ENCODE data around the gene GATA5. TPM values are rescaled to one million over a fixed set of nuclear protein-coding genes. Genes with fewer than 3 reads are reported as not detected.

Gene GATA5
- 0.18 TPM in 1 of 2 replicates, not detected in the other for total RNA-seq (2014; rRNA removed; shearing (Covaris generic))
- polyA plus RNA-seq (2015; cell fraction: cytosol; rRNA removed): 0.35 and 0.94 TPM in 2 replicates
- 0.58 TPM in 1 of 2 replicates, not detected in the other for polyA plus RNA-seq (2015; cell fraction: nucleus; rRNA removed)

DNA sequence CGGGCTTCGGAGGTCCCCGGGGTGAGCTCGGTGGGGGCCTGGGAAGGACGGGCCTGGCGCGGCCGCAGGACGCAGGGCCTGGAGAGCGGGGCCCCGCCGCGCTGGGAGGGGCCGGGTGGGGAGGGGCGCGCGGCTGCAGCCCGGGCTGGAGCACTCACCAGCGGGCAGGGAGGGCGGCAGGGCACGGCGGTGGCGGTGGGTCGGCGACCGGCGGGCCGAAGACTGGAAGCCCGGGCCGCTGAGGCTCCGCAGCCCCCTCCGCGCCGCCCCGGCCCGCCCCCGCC is at the start of gene GATA5:
TSS of gene GATA5 (minus strand) at position 224 of the 284 bp plus-strand sequence. CDS start 474 bp downstream, outside the sequence.
- no peak for DNase-seq (ENCODE audit: low read depth, low spot score)
- in situ Hi-C loops (cut with HindIII; ENCODE audit: low pct_unique_long_range_greater_than_20kb, low sequenced_read_pairs): no loop called here

GRCh38 chr20:62525014-62525413 is 49.2 kb upstream of the GATA5 start:
- in situ Hi-C loops (cut with HindIII; ENCODE audit: low pct_unique_long_range_greater_than_20kb, low sequenced_read_pairs): no loop called here
- DNase-seq (ENCODE audit: low read depth, low spot score): no peak

GRCh38 chr20:62524505-62524911 is 48.7 kb upstream of the GATA5 start:
- DNase-seq (ENCODE audit: low read depth, low spot score): no peak
- in situ Hi-C loops (cut with HindIII; ENCODE audit: low pct_unique_long_range_greater_than_20kb, low sequenced_read_pairs): no loop called here

DNA sequence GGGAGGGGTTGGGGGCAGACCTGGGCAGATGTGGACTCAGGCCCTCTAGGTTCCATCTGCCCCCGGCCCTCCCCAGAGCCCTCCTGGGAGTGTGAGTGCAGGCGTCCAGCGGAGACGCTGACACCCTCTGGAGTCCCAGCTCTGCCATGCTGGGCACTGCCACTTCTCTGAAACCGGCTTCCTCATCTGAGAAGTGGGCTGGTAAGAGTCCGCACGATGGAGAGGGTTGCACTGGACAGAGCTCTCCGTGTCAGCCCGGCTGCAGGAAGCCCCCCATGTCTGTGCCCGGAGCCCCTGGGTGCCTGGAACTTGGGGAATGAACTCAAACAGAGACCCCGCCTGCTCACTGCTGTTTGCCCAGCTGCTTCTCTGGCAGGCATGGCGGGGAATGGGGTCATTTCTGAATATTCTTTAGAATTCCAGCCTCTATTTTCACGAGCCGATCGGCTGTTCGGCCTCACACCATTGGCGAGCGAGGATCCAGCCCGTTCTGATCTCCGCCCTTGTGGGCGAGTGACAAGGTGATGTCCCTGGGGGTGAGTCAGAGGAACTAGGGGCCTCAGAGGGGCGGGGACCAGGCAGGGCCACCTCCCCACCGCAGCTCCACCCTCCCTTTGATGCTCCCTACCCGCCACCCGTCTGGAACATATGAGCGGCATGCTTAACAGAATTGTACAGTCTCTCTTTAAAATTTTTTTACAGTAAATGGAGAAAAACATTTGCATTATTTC is 47.8 kb upstream of the GATA5 start:
- no peak for DNase-seq (ENCODE audit: low read depth, low spot score)
- in situ Hi-C loops (cut with HindIII; ENCODE audit: low pct_unique_long_range_greater_than_20kb, low sequenced_read_pairs): no loop called here

- peak; percentile 21 for DNase-seq (ENCODE audit: low read depth, low spot score)
- in situ Hi-C loops (cut with HindIII; ENCODE audit: low pct_unique_long_range_greater_than_20kb, low sequenced_read_pairs): no loop called here
Observed at GRCh38 chr20:62522748-62523396, 47.1 kb upstream of the GATA5 start.

DNA sequence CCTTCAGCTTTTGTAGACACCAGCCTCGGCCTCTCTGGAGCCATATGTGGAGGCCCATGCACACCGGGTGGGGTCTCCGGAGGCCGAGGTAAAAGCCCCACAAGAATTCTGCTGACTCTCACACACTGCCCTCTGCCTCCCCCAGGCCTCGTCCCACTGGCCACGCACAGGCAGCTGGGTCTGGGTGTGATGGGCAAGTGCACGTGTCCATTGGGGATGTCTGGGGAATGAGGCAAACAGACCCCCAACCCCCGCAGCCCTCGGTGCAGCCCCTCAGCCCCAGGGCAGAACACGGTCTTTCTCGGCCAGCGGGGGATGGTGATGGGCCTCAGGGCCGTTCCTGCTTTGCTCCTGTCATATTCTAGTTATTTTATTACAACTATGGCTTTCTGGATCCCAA is 44.0 kb upstream of the GATA5 start:
- in situ Hi-C loops (cut with HindIII; ENCODE audit: low pct_unique_long_range_greater_than_20kb, low sequenced_read_pairs): no loop called here
- no peak for DNase-seq (ENCODE audit: low read depth, low spot score)

DNA sequence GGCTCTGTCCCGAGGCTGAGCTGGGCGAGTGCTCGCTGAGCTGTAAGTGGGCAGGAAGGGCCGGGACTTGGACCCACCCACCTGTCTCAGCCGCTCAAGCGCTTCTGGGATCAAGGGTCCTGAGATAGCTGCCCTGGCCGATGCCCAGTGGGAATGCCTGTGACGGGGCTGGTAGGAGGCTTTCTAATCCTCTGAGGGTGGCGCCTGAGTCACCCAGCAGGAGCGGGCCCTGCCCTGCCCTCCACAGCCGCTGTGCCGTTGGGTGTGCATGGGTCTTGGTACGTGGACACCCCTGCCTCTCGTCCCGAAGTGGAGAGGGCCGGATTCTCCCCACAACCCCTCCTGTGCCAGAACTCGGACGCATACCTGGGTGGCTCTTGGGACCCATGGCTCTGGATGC is 43.1 kb upstream of the GATA5 start:
- in situ Hi-C loops (cut with HindIII; ENCODE audit: low pct_unique_long_range_greater_than_20kb, low sequenced_read_pairs): no loop called here
- no peak for DNase-seq (ENCODE audit: low read depth, low spot score)

- in situ Hi-C loops (cut with HindIII; ENCODE audit: low pct_unique_long_range_greater_than_20kb, low sequenced_read_pairs): no loop called here
- DNase-seq (ENCODE audit: low read depth, low spot score): no peak
Observed at GRCh38 chr20:62517901-62518610, 42.3 kb upstream of the GATA5 start.

DNA sequence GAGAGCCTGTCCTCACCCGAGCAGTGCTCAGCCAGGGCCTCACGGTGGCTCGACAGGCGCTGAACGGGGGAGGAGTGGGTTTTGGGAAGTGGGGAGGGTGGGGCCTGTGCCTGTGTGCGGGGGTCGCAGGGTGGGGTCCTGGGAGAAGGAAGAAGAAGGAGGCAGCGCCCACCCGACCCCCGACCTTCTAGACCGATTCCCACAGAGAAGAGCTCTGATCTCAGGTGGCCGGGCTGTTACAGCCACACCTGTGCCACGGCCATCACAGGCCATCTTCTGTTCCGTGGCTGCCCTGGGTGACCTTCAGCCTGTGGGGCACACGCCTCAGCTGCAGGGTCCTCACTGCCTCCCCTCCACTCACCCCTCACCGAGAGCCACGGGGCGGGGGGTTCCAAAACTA is 41.4 kb upstream of the GATA5 start:
- in situ Hi-C loops (cut with HindIII; ENCODE audit: low pct_unique_long_range_greater_than_20kb, low sequenced_read_pairs): no loop called here
- no peak for DNase-seq (ENCODE audit: low read depth, low spot score)

- in situ Hi-C loops (cut with HindIII; ENCODE audit: low pct_unique_long_range_greater_than_20kb, low sequenced_read_pairs): no loop called here
Observed at GRCh38 chr20:62516338-62516737, 40.5 kb upstream of the GATA5 start.

DNA sequence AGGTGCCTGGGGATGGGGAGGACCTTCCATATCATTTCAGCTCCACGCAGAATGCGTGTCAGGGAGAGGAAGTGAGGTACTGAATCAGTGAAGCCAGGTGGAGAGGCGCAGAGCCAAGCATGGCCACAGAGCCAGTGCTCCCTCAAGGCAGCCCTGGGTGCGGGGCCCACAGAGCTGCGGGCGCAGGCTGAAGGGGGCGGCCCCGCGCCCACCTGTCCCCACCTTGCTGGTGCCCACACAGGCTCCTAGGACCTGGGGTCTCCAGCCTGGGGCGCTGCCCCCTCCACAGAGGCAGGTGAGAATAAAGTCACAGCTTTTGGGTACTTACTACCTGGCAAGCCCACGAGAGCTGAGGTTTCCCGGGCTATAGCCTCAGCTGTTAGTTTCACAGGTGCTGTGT is 40.0 kb upstream of the GATA5 start:
- in situ Hi-C loops (cut with HindIII; ENCODE audit: low pct_unique_long_range_greater_than_20kb, low sequenced_read_pairs): no loop called here
- no peak for DNase-seq (ENCODE audit: low read depth, low spot score)

More at GRCh38 chr20:62516338-62516737, 40.5 kb upstream of the GATA5 start:
- peak; percentile 56 for DNase-seq (ENCODE audit: low read depth, low spot score)

- in situ Hi-C loops (cut with HindIII; ENCODE audit: low pct_unique_long_range_greater_than_20kb, low sequenced_read_pairs): no loop called here
- DNase-seq (ENCODE audit: low read depth, low spot score): no peak
Observed at GRCh38 chr20:62515280-62515679, 39.5 kb upstream of the GATA5 start.

DNA sequence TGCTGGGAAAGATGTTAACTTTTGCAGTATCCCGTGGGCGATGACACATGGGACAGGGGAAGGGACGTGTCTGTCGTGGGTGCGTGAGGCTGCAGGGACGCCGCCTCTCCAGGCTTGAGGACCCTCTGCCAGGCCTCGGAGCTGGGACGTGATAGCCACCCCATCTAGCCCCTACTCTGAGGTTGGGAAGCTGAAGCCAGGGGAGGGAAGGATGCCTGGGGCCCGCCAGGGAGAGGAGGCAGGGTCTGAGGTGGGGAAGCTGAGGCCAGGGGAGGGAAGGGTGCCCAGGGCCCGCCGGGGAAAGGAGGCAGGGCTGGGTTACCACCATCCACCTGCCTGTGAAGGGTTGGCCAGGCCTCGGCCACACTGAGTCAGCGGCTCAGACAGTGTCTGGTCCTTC is 38.2 kb upstream of the GATA5 start:
- DNase-seq (ENCODE audit: low read depth, low spot score): no peak
- in situ Hi-C loops (cut with HindIII; ENCODE audit: low pct_unique_long_range_greater_than_20kb, low sequenced_read_pairs): no loop called here

DNA sequence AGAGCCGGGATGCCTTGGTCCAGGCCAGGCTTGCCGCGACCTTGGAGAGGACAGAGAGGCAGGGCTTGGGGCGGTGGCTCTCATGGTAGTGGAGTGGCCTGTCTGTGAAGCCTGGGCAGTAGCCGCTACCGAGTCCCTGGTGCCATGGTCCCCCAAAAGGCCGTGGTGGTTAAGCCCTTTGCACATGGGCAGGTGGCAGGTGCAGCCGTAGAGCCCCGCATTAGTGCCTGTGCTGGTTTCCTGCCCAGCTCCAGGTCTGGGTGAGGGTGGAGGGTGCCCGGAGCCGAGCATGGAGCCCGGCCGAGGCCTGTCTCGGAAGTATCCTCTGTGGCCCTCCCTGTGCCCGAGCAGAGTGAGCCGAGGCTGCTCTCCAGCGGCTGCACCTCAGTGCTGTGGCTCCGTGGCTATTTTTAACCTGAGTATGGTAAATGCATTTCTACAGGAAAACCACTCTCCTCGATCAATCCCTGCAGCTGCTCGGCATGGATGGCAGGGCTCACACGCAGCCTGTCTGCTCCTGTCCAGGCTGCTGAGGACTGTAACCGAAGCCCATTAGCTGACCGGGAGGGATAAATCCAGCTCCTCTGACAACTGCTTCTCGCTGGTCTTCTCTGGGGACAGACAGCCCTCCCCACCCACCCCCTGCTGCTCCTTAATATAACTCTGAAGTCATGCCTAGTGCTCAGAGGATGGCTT is 36.3 kb upstream of the GATA5 start:
- in situ Hi-C loops (cut with HindIII; ENCODE audit: low pct_unique_long_range_greater_than_20kb, low sequenced_read_pairs): no loop called here
- DNase-seq (ENCODE audit: low read depth, low spot score): no peak

GRCh38 chr20:62511300-62511914 is 35.6 kb upstream of the GATA5 start:
- no peak for DNase-seq (ENCODE audit: low read depth, low spot score)
- in situ Hi-C loops (cut with HindIII; ENCODE audit: low pct_unique_long_range_greater_than_20kb, low sequenced_read_pairs): no loop called here

GRCh38 chr20:62508641-62509051 is 32.9 kb upstream of the GATA5 start:
- in situ Hi-C loops (cut with HindIII; ENCODE audit: low pct_unique_long_range_greater_than_20kb, low sequenced_read_pairs): no loop called here
- no peak for DNase-seq (ENCODE audit: low read depth, low spot score)

DNA sequence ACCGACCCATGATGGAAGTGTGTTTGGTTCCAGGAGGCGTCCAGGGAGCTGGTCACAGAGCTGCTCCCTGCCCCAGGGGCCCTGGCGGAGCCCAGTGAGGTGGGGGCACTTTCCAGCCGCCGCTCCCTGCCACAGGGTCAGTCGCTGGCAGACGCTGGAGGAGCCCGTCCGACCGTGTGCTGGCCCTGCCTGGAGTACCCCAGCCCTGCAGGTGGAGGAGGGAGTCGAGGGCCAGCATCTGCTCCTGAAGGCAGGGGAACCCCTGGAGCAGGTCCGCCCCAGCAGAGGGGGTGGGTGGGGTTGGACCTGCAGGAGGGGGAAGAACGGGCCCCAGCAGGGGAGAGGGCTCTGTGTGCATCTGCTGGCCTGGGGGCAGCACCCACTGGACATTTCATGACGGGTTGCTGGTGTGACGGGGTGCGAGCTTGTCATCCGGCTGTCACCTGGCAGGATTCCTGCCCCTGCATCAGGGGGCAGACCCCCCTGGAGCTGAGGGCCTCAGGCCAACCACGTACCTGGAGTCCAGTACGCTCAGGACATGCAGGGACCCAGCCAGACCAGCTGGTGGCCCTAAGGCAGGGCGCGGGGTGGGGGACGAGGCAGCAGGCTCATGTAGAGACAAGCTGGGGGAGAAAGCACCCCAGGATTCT is 32.3 kb upstream of the GATA5 start:
- DNase-seq (ENCODE audit: low read depth, low spot score): no peak
- in situ Hi-C loops (cut with HindIII; ENCODE audit: low pct_unique_long_range_greater_than_20kb, low sequenced_read_pairs): no loop called here

Data from SK-MEL-5 (cell line).